Suprapubic skin (tissue), 3 donors: ENCODE data around the gene NFIA.

Experiments used
- CTCF ChIP-seq, 2 donors: fragments of 200-600 bp in 1 of 2; fragments of 450-650 bp in 1 of 2; sonication (generic) in 1 of 2; IDR thresholded peaks; one replicate each; pipeline ENCODE4 v1.5.1; 2016 to 2019; ENCODE audit warnings: antibody characterized with exemption in 2 of 2, mild to moderate bottlenecking in 1 of 2, moderate library complexity in 1 of 2
- POLR2AphosphoS5 ChIP-seq, 3 donors: sonication (generic); formaldehyde crosslinking; IDR thresholded peaks; one replicate each; pipeline ENCODE4 v1.6.1; 2017; ENCODE audit warnings: antibody characterized with exemption in 3 of 3

- TF ChIP-seq CTCF (IDR thresholded peaks at IDR 0.05) (no peak), POLR2AphosphoS5 (IDR thresholded peaks at IDR 0.05) (no peak)
Observed at GRCh38 chr1:61102041-61102440, 19.7 kb downstream of the NFIA start.
